ENCODE measurements around the gene ZSCAN30.

ZSCAN30 gene

GRCh38 chr18:35240664-35241447, 49.2 kb downstream of the ZSCAN30 start, which contains the start of gene ZNF397:
TSS of gene ZNF397 (plus strand) at chr18:35241034. CDS start at chr18:35242471, 1,437 bp downstream.
- TF ChIP-seq CTCF (IDR thresholded peaks at IDR 0.05; ENCODE audit: low read depth, low read length, missing control alignments): no peak
- H3K4me3 ChIP-seq (ENCODE audit: low read depth, low read length): peak within 1 kb of the TSS; percentile 78
- peak; percentile 89 for DNase-seq (ENCODE audit: low read depth)

GRCh38 chr18:35239314-35239713, 50.7 kb downstream of the ZSCAN30 start:
- TF ChIP-seq CTCF (IDR thresholded peaks at IDR 0.05; ENCODE audit: low read depth, low read length, missing control alignments): no peak
- DNase-seq (ENCODE audit: low read depth): no peak
- H3K4me3 ChIP-seq (ENCODE audit: low read depth, low read length): no peak overlapping the region

- TF ChIP-seq CTCF (IDR thresholded peaks at IDR 0.05; ENCODE audit: low read depth, low read length, missing control alignments): no peak
- DNase-seq (ENCODE audit: low read depth): no peak
Measured at GRCh38 chr18:35236571-35237363, 53.3 kb downstream of the ZSCAN30 start.

GRCh38 chr18:35231052-35231451, 59.0 kb downstream of the ZSCAN30 start:
- peak; percentile 48 for DNase-seq (ENCODE audit: low read depth)
- TF ChIP-seq CTCF (IDR thresholded peaks at IDR 0.05; ENCODE audit: low read depth, low read length, missing control alignments): peak; percentile 80
- H3K4me3 ChIP-seq (ENCODE audit: low read depth, low read length): no peak overlapping the region

More at GRCh38 chr18:35236571-35237363, 53.3 kb downstream of the ZSCAN30 start:
- H3K4me3 ChIP-seq (ENCODE audit: low read depth, low read length): no peak overlapping the region

GRCh38 chr18:35227254-35227653, 62.8 kb downstream of the ZSCAN30 start:
- no peak overlapping the region for H3K4me3 ChIP-seq (ENCODE audit: low read depth, low read length)
- no peak for DNase-seq (ENCODE audit: low read depth)
- no peak for TF ChIP-seq CTCF (IDR thresholded peaks at IDR 0.05; ENCODE audit: low read depth, low read length, missing control alignments)

GRCh38 chr18:35223797-35224196, 66.2 kb downstream of the ZSCAN30 start:
- no peak for DNase-seq (ENCODE audit: low read depth)
- no peak for TF ChIP-seq CTCF (IDR thresholded peaks at IDR 0.05; ENCODE audit: low read depth, low read length, missing control alignments)
- no peak overlapping the region for H3K4me3 ChIP-seq (ENCODE audit: low read depth, low read length)
